ENCODE results near the gene PRF1. TPM values are rescaled to one million over a fixed set of nuclear protein-coding genes. Genes with fewer than 3 reads are reported as not detected.

Gene PRF1
- total and polyA plus RNA-seq, 2 of the 13 experiments (the other 11 are each of a cell fraction or from before 2014, with no cell fraction given) = 1.00 to 1.4 TPM

- TF ChIP-seq ZNF224 (CRISPR knock-in tag; IDR thresholded peaks at IDR 0.05) = no peak
- no peak for TF ChIP-seq DR1 (CRISPR knock-in tag; IDR thresholded peaks at IDR 0.05)
- TF ChIP-seq ZNF839 (CRISPR knock-in tag; IDR thresholded peaks at IDR 0.05; ENCODE audit: borderline replicate concordance) = no peak
- peak; percentile 38; the same call in 1 of the 2 replicates for TF ChIP-seq ZFX (CRISPR knock-in tag; IDR thresholded peaks at IDR 0.05; ENCODE audit: low read depth)
- no peak for TF ChIP-seq ZNF841 (CRISPR knock-in tag; IDR thresholded peaks at IDR 0.05; ENCODE audit: borderline replicate concordance)
- TF ChIP-seq ZBTB42 (CRISPR knock-in tag; IDR thresholded peaks at IDR 0.05) = no peak
- TF ChIP-seq ZNF720 (CRISPR knock-in tag; IDR thresholded peaks at IDR 0.05) = no peak
- TF ChIP-seq MED8 (CRISPR knock-in tag; IDR thresholded peaks at IDR 0.05; ENCODE audit: insufficient replicate concordance) = no peak
- peak; percentile 10; the same call in 1 of the 2 replicates for TF ChIP-seq NR2F2 (IDR thresholded peaks at IDR 0.05; ENCODE audit: borderline replicate concordance, low read depth)
- TF ChIP-seq JUN (CRISPR knock-in tag; IDR thresholded peaks at IDR 0.05) = no peak
- TF ChIP-seq ZNF589 (CRISPR knock-in tag; conservative IDR thresholded peaks at IDR 0.05) = no peak
- no peak for TF ChIP-seq ELK4 (CRISPR knock-in tag; IDR thresholded peaks at IDR 0.05; ENCODE audit: borderline replicate concordance)
- TF ChIP-seq ZNF138 (CRISPR knock-in tag; IDR thresholded peaks at IDR 0.05; ENCODE audit: low read depth) = no peak
- TF ChIP-seq ZNF766 (CRISPR knock-in tag; IDR thresholded peaks at IDR 0.05; ENCODE audit: borderline replicate concordance) = no peak
- TF ChIP-seq HHEX (CRISPR knock-in tag; IDR thresholded peaks at IDR 0.05) = no peak
- no peak for TF ChIP-seq HDAC6 (IDR thresholded peaks at IDR 0.05; ENCODE audit: low read depth, low read length)
- TF ChIP-seq NKX3-1 (CRISPR knock-in tag; IDR thresholded peaks at IDR 0.05) = no peak
- no peak for TF ChIP-seq SNAPC2 (CRISPR knock-in tag; IDR thresholded peaks at IDR 0.05)
- 0 out of 2 replicates have a peak, but pooled peaks have one; percentile 21 for TF ChIP-seq ERF (CRISPR knock-in tag; IDR thresholded peaks at IDR 0.05)
- TF ChIP-seq SATB2 (CRISPR knock-in tag; IDR thresholded peaks at IDR 0.05) = no peak
- TF ChIP-seq GLI4 (CRISPR knock-in tag; IDR thresholded peaks at IDR 0.05; ENCODE audit: borderline replicate concordance) = no peak
- TF ChIP-seq NFRKB (IDR thresholded peaks at IDR 0.05) = no peak
- TF ChIP-seq NONO (IDR thresholded peaks at IDR 0.05) = no peak
- TF ChIP-seq NONO (CRISPR knock-in tag; conservative IDR thresholded peaks at IDR 0.05) = 0 out of 2 replicates have a peak, but pooled peaks have one; percentile 38
- no peak for TF ChIP-seq NFATC3 (CRISPR knock-in tag; IDR thresholded peaks at IDR 0.05)
- TF ChIP-seq PHF8 (CRISPR knock-in tag; IDR thresholded peaks at IDR 0.05) = no peak; the same call in none of the 2 replicates
- no peak for TF ChIP-seq GFI1 (CRISPR knock-in tag; IDR thresholded peaks at IDR 0.05; ENCODE audit: borderline replicate concordance)
- TF ChIP-seq ZFAT (CRISPR knock-in tag; conservative IDR thresholded peaks at IDR 0.05) = no peak
- no peak for TF ChIP-seq UBTF (CRISPR knock-in tag; IDR thresholded peaks at IDR 0.05)
- peak; percentile 59; the same call in 1 of the 2 replicates for TF ChIP-seq ZFY (CRISPR knock-in tag; IDR thresholded peaks at IDR 0.05)
- no peak for TF ChIP-seq ZNF629 (CRISPR knock-in tag; conservative IDR thresholded peaks at IDR 0.05)
- TF ChIP-seq ATRX (CRISPR knock-in tag; IDR thresholded peaks at IDR 0.05; ENCODE audit: borderline replicate concordance) = no peak
Measured at GRCh38 chr10:70596110-70596798, 6.3 kb downstream of the PRF1 start (continued).
